Activated T-cell treated with anti-CD3 and anti-CD28 coated beads, Interleukin-2, amount 50 U/mL, for 72 hours (primary cell): Measurements from ENCODE around the gene GKN1. TPM values are rescaled to one million over a fixed set of nuclear protein-coding genes. Genes with fewer than 3 reads are reported as not detected.

Source experiments
- ATAC-seq, 2 donors: fragments of 150-1000 bp; cut with Tn5 transposase; replicated peaks in 1 of 2; 2 replicates each; pipeline ENCODE4 v1.10.0; 2021; ENCODE audit warnings: moderate library complexity in 2 of 2, mild to moderate bottlenecking in 1 of 2
- DNase-seq, 2 donors: peaks; one replicate each; pipeline ENCODE4 v3.0.0; 2021 to 2022; ENCODE audit warnings: mixed read lengths in 1 of 2
- H3K27ac Mint-ChIP-seq: one replicate; pipeline ENCODE4 v1.8.0; 2022; ENCODE audit warnings: mild to moderate bottlenecking, moderate library complexity, mixed read lengths
- H3K27me3 Mint-ChIP-seq: one replicate; pipeline ENCODE4 v1.8.0; 2022; ENCODE audit warnings: low read depth, mixed read lengths
- H3K36me3 Mint-ChIP-seq, 2 donors: one replicate each; pipeline ENCODE4 v1.8.0; 2022; ENCODE audit warnings: mixed read lengths in 2 of 2, mild to moderate bottlenecking in 1 of 2; ENCODE audit not compliant: insufficient read depth in 2 of 2
- H3K4me1 Mint-ChIP-seq: one replicate; pipeline ENCODE4 v1.8.0; 2022; ENCODE audit warnings: low read depth, mixed read lengths
- H3K4me3 Mint-ChIP-seq, 2 donors: one replicate each; pipeline ENCODE4 v1.8.0; 2022; ENCODE audit warnings: mild to moderate bottlenecking in 2 of 2, mixed read lengths in 2 of 2, moderate library complexity in 2 of 2
- H3K9me3 Mint-ChIP-seq, 2 donors: one replicate each; pipeline ENCODE4 v1.8.0; 2022; ENCODE audit warnings: mixed read lengths in 2 of 2
- total RNA-seq, 2 donors: library from RNA; stranded (reverse); gene quantifications; one replicate each; pipeline ENCODE4 v1.2.3, GENCODE V29; 2022

Gene GKN1
- total RNA-seq, 2 donors from 2014 or later: not detected

DNA sequence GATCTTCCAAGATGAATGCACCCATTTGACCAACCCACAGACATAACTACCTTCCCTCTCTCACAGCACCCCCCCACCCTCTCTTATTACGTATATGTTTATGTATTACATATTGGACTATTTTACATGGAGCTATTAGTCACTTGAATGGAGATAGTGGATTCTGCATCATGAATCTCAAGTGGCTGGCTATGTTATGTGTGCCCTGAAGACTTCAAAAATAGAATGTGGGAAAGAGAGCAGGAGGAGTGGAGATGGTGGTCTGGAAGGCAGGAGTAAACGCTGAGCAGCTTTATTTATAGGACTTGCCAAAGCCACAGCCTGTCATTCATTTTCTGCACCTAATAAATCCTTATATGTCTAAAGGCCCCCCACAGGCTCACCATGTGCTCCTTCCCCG, 43.4 kb downstream of the GKN1 start:
- H3K9me3 Mint-ChIP-seq: no peaks in the 10 kb centered on the region
- peaks cover 10% of the 10 kb centered on the region for H3K4me1 Mint-ChIP-seq
- no peak overlapping the region for H3K4me3 Mint-ChIP-seq
- H3K36me3 Mint-ChIP-seq: no peaks in the 10 kb centered on the region
- H3K27me3 Mint-ChIP-seq: peaks cover 70% of the 10 kb centered on the region
- no peak for DNase-seq
- no peak for ATAC-seq
- no peak overlapping the region for H3K27ac Mint-ChIP-seq

- H3K36me3 Mint-ChIP-seq: no peaks in the 10 kb centered on the region
Measured at GRCh38 chr2:69018678-69019095, 44.3 kb downstream of the GKN1 start.

GRCh38 chr2:69020496-69021426, 46.3 kb downstream of the GKN1 start:
- no peaks in the 10 kb centered on the region for H3K4me1 Mint-ChIP-seq
- H3K9me3 Mint-ChIP-seq: no peaks in the 10 kb centered on the region
- no peak overlapping the region for H3K27ac Mint-ChIP-seq
- H3K36me3 Mint-ChIP-seq: no peaks in the 10 kb centered on the region
- peak; percentile 36 to 58 for ATAC-seq
- peaks cover 46% of the 10 kb centered on the region for H3K27me3 Mint-ChIP-seq
- H3K4me3 Mint-ChIP-seq: no peak overlapping the region
- no peak for DNase-seq

More at GRCh38 chr2:69018678-69019095, 44.3 kb downstream of the GKN1 start:
- peaks cover 8% of the 10 kb centered on the region for H3K4me1 Mint-ChIP-seq
- peaks cover 67% of the 10 kb centered on the region for H3K27me3 Mint-ChIP-seq
- no peak overlapping the region for H3K27ac Mint-ChIP-seq
- H3K9me3 Mint-ChIP-seq: no peaks in the 10 kb centered on the region
- ATAC-seq (no peak), DNase-seq (no peak)
- H3K4me3 Mint-ChIP-seq: no peak overlapping the region

GRCh38 chr2:69021727-69022126, 47.3 kb downstream of the GKN1 start:
- DNase-seq: no peak
- Mint-ChIP-seq H3K36me3 (no peaks in the 10 kb centered on the region), H3K27me3 (peaks cover 40% of the 10 kb centered on the region)

DNA sequence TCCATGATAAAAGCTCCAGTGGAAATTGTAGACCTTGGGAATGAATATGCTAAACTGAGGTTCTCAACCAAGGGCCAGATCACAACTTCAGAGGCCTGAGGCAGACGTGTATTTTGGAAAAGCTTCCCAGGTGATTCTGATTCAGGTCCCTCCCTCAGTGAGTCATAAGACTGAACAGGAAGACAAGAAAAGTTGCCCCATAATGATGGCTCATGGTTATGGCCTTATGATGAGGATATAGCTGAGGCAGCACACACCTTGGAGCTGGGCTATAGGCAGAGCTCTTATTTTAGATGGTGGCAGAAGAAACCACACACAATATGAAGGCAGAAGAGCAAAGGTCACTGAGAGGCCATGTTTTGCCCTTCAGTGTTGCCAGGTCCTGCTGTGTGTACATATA, 48.1 kb downstream of the GKN1 start:
- DNase-seq: no peak
- H3K4me3 Mint-ChIP-seq: no peak overlapping the region
- H3K27me3 Mint-ChIP-seq: peaks cover 33% of the 10 kb centered on the region

More at GRCh38 chr2:69021727-69022126, 47.3 kb downstream of the GKN1 start:
- H3K4me3 Mint-ChIP-seq: no peak overlapping the region
- H3K4me1 Mint-ChIP-seq: no peaks in the 10 kb centered on the region
- H3K9me3 Mint-ChIP-seq: no peaks in the 10 kb centered on the region
- ATAC-seq: no peak
- no peak overlapping the region for H3K27ac Mint-ChIP-seq

GRCh38 chr2:69023236-69023635, 48.8 kb downstream of the GKN1 start:
- Mint-ChIP-seq H3K27ac (no peak overlapping the region), H3K36me3 (no peaks in the 10 kb centered on the region), H3K9me3 (no peaks in the 10 kb centered on the region), H3K4me1 (no peaks in the 10 kb centered on the region), H3K27me3 (peaks cover 28% of the 10 kb centered on the region), H3K4me3 (no peak overlapping the region)
- DNase-seq (no peak), ATAC-seq (no peak)

More for the DNA sequence above, 48.1 kb downstream of the GKN1 start:
- Mint-ChIP-seq H3K9me3 (no peaks in the 10 kb centered on the region), H3K27ac (no peak overlapping the region), H3K36me3 (no peaks in the 10 kb centered on the region), H3K4me1 (no peaks in the 10 kb centered on the region)
- ATAC-seq: no peak

DNA sequence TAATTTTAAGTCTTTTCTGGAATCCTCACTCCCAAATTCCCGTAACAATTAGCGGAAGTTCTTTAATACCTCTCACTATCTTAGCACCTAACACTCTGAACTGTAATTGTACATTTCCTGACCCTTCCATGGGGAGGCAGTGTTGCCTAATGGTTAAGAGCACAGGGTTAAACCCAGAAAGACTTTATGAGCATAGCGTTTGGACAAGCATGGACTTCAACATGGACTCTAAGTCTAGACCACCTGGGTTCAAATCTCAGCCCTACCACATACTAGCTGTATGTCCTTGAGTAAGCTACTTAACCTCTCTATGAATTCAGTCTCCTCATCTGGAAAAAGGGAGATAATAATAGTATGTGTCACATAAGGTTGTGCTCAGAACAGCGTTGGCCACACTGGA, 51.6 kb downstream of the GKN1 start:
- Mint-ChIP-seq H3K36me3 (no peaks in the 10 kb centered on the region), H3K4me1 (no peaks in the 10 kb centered on the region), H3K27me3 (peaks cover 8% of the 10 kb centered on the region), H3K27ac (no peak overlapping the region), H3K9me3 (no peaks in the 10 kb centered on the region), H3K4me3 (no peak overlapping the region)
- peak; percentile 49 to 57 for DNase-seq
- ATAC-seq: peak; percentile 60 to 68

GRCh38 chr2:69026691-69027459, 52.4 kb downstream of the GKN1 start:
- no peak overlapping the region for H3K4me3 Mint-ChIP-seq
- H3K9me3 Mint-ChIP-seq: no peaks in the 10 kb centered on the region
- no peak overlapping the region for H3K27ac Mint-ChIP-seq
- no peaks in the 10 kb centered on the region for H3K36me3 Mint-ChIP-seq
- no peaks in the 10 kb centered on the region for H3K4me1 Mint-ChIP-seq
- no peak for DNase-seq
- H3K27me3 Mint-ChIP-seq: peaks cover 7% of the 10 kb centered on the region
- no peak for ATAC-seq

Other genes with a start within 250 kb of the GKN1 start
- gene ARHGAP25, start 239.8 kb upstream of the GKN1 start, total RNA-seq: 10 to 100 TPM; 38.3 to 49.5 TPM
- not detected for gene BMP10, start 103.2 kb upstream of the GKN1 start, total RNA-seq
- gene GKN2, start 21.7 kb upstream of the GKN1 start, total RNA-seq: not detected
- gene ANTXR1, start 38.5 kb downstream of the GKN1 start, total RNA-seq: not detected